ENCODE data around the gene THBS3. TPM values are rescaled to one million over a fixed set of nuclear protein-coding genes. Genes with fewer than 3 reads are reported as not detected.

The THBS3 gene
- total and polyA plus RNA-seq, 2 of the 4 experiments (the other 2 are of a cell fraction): 15.1 to 30.4 TPM

GRCh38 chr1:155253797-155254196, 46.1 kb upstream of the THBS3 start:
- dilution Hi-C loops (cut with HindIII; ENCODE audit: low sequenced_read_pairs, unreplicated experiment): no loop called here
- BruUV-seq (replicated peaks): no TSS peak
- H2BK5ac ChIP-seq (ENCODE audit: low read depth, low read length, poor library complexity, severe bottlenecking): no peak overlapping the region
- H3K9me1 ChIP-seq (ENCODE audit: insufficient read depth, low read length): peaks cover 4% of the 10 kb centered on the region; the same call in 1 of the 2 replicates
- DNase-seq: peak; percentile 21
- H2BK15ac ChIP-seq (ENCODE audit: low read depth, low read length): no peak overlapping the region
- H3K27ac ChIP-seq (ENCODE audit: insufficient read depth, low read length): peak overlapping the region; percentile 71; the same call in 1 of the 2 replicates
- H2AFZ ChIP-seq (replicated peaks; ENCODE audit: low read length, poor library complexity): peak overlapping the region; percentile 98
- peaks cover 15% of the 10 kb centered on the region for H3K36me3 ChIP-seq (ENCODE audit: control insufficient read depth, insufficient read depth, low read length)
- no peaks in the 10 kb centered on the region for H3K27me3 ChIP-seq (ENCODE audit: control insufficient read depth, insufficient read depth, low read length)
- H2AK9ac ChIP-seq (replicated peaks; ENCODE audit: low read depth, low read length, poor library complexity): peak overlapping the region; percentile 99
- H3K9ac ChIP-seq (ENCODE audit: low read depth, low read length): peak overlapping the region; percentile 73
- TF ChIP-seq MAZ (IDR thresholded peaks at IDR 0.05; ENCODE audit: borderline replicate concordance, low read depth, low read length): peak; percentile 22; the same call in 1 of the 2 replicates
- no peak for TF ChIP-seq SMC3 (IDR thresholded peaks at IDR 0.05; ENCODE audit: low read depth, low read length)
- intact Hi-C loops (cut with micrococcal nuclease): loop anchor here (5.0 kb wide), 1 partner anchor 339 kb away; no protein-coding TSS in a partner anchor
- 100% methylated on average over 1 of the region's 5 CpGs; no CpG with 5 or more reads in 1 of the 2 experiments for WGBS, 2 experiments (ENCODE audit: extremely low coverage in 2 of 2, insufficient read length in 1 of 2)
- H3K4me2 ChIP-seq (ENCODE audit: low read depth, low read length): peak overlapping the region; percentile 100
- peak overlapping the region; percentile 17 to 87; a peak in 2 of 4 replicates for H4K8ac ChIP-seq (ENCODE audit: low read depth in 2 of 2, low read length in 2 of 2)
- H3K23ac ChIP-seq (ENCODE audit: low read depth, low read length): peak overlapping the region; percentile 94
- no peaks in the 10 kb centered on the region for H4K20me1 ChIP-seq (ENCODE audit: insufficient read depth, low read length)
- no peak overlapping the region for H2BK20ac ChIP-seq (ENCODE audit: low read depth, low read length)
- ATAC-seq (ENCODE audit: low read depth): no peak
- CTCF ChIA-PET: no interaction called here
- H3K79me1 ChIP-seq (ENCODE audit: low read depth in 1 of 2, low read length in 2 of 2): peaks cover 12 to 42% of the 10 kb centered on the region in 2 experiments
- in situ Hi-C loops (cut with MboI; ENCODE audit: low sequenced_read_pairs): no loop called here
- H2AK5ac ChIP-seq (ENCODE audit: low read depth, low read length): peak overlapping the region; percentile 97
- H3K4ac ChIP-seq (ENCODE audit: low read depth, low read length): peak overlapping the region; percentile 92
- 0 out of 2 replicates have a peak overlapping the region, but pooled peaks have one; percentile 10 for H3K56ac ChIP-seq (ENCODE audit: extremely low read depth, insufficient read depth, low read length)
- no peak overlapping the region for H2BK120ac ChIP-seq (ENCODE audit: low read depth, low read length)
- POLR2A ChIA-PET (ENCODE audit: unreplicated experiment): no interaction called here
- H3K18ac ChIP-seq (ENCODE audit: low read depth, low read length): no peak overlapping the region
- H3K9me3 ChIP-seq (ENCODE audit: control insufficient read depth, insufficient read depth, low read length): no peaks in the 10 kb centered on the region
- H3K14ac ChIP-seq (replicated peaks; ENCODE audit: low read depth, low read length): peak overlapping the region; percentile 71
- no peak overlapping the region for H4K91ac ChIP-seq (ENCODE audit: insufficient read depth, low read depth, low read length)
- H3K4me3 ChIP-seq (ENCODE audit: insufficient read depth, low read depth, low read length): peak overlapping the region; percentile 71
- H4K5ac ChIP-seq (ENCODE audit: low read depth, low read length): no peak overlapping the region
- H3K4me1 ChIP-seq (ENCODE audit: control insufficient read depth, insufficient read depth, low read length): peaks cover 17% of the 10 kb centered on the region
